HG02884 (cell line): Measurements from ENCODE around the gene ZNF524.
A peak's percentile ranks its signal among the peaks of the same experiment; 100 is the strongest.
"Not testable (repeated sequence)": the region's sequence is repeated elsewhere in the genome, so short reads cannot be mapped to it uniquely, and the experiment has no call there.

ENCODE experiments used
- ATAC-seq: cut with Tn5 transposase; IDR thresholded peaks from one replicate; pipeline ENCODE4 v1.9.1; 2021; ENCODE audit warnings: mild to moderate bottlenecking, moderate library complexity; ENCODE audit not compliant: unreplicated experiment

ZNF524 gene

GRCh38 chr19:55581145-55581822 is 18.8 kb upstream of the ZNF524 start:
- ATAC-seq = no peak

DNA sequence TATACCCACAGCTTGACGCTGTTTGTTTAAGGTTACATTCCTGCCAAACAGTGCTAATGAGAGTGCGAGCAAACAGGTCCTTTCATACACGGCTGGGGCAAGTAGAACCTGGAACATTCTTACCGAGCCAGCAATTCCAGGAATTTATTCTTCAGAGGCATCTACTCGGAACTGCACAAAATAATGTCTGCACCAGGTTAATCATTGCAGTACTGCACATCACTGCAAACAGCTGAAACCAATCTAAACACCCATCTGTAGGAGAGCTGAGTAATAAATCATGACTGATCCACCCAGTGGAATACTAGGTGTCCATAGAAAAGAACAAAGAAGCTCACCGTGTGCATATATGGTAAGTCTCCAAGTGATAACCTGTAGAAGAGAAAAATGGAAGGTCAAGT is 18.3 kb upstream of the ZNF524 start:
- ATAC-seq = no peak

GRCh38 chr19:55582284-55582683 is 17.8 kb upstream of the ZNF524 start:
- ATAC-seq = not testable (repeated sequence)

DNA sequence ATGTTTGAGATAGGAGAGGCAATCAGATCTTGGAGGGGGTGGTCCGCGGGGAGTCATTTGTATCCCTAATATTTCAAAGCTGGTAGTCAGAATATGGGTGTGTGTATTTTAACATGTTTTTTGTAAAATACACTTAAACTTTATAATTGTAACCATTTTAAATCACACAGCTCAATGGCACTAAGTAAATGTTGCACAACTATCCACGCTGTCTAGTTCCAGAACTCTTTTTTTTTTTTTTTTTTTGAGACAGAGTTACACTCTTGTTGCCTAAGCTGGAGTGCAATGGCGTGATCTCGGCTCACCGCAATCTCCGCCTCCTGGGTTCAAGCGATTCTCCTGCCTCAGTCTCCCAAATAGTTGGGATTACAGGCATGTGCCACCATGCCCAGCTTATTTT is 16.2 kb upstream of the ZNF524 start:
- not testable (repeated sequence) for ATAC-seq

- no peak for ATAC-seq
Observed at GRCh38 chr19:55584871-55585270, 15.2 kb upstream of the ZNF524 start.

DNA sequence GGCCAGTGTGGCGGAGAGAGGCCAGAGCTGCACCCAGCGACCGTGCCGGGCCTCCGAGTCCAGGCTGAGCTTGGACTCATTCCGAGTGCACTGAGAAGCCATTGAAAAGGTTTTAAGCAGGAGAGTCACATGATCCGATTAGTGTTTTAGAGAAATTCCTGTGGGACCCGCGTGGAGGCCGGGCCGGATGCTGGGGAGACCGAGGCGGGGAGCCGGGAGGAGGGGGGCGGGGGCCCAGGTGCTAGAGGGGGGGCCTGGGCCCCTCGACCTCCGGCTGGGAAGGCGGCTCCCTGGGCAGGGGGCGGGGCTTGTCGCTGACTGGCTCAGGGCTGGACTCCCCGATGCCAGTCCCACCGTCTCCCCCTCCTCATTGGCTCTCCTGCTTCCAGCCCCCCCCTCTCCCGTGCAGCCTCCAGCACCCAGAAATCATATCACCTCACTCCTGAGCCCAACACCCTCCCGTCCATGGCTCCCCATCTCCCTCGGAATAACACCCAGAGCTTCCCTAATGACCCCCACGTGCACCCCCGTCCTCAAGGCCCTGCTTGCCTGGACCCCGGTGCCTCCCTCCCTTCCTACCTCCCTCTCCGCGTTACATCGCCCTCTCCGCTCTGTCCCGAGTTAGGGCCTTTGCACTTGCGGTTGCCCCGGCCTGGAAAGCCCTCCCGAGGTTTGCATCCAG is 14.3 kb upstream of the ZNF524 start:
- ATAC-seq = no peak

DNA sequence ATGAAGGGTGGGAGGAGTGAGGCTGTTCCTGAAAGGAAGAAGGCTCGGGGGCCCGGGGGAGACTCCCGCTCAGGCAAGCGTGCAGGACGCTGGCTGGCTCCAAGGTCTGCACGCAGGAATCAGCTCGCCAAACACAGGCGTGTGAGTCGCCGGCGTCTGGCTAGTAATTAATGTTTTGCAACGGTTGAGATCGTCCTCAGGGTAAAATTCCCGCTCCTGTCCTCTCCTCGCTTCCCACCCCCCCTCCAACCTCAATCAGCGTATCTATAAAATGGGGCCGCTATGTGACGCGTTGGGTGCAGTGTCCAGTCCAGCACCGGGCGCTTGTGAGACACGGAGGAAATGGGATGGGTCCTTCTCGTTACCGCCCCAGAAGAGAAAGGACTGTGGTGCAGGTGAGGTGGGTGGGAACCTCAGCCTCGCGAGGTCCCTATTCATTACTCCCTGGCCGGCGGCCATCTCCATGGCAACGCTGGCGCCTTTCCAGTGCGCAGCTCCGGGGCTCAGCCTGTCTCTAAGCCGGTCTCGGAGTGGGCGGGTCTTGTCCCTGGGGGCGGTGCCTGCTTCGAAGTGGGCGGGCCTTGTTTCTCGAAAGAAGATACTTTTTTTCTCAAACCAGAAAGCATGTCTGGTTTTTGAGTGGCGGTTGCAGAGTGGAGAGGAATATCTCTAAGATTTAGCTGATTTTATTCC is 13.0 kb upstream of the ZNF524 start:
- peak; percentile 72 for ATAC-seq

- ATAC-seq = no peak
Observed at GRCh38 chr19:55588738-55589137, 11.3 kb upstream of the ZNF524 start.

DNA sequence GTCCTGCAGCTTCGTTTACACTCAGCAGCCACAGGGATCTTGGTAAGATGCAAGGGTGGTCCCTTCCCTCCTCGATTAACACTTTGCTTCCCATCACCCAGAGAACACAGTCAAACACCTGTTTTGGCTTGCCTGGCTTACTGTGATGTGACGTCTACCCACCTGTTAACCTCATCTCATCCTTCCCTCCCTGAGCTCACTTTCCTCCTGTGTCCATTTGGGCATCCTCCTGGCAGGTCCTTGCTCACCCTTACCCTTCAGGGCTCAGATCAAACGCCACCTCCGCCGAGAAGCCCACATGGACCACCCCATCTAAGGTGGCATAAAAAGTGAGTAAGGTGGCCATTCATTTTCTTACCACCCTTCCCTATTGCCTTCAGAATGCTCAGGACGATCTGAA is 10.0 kb upstream of the ZNF524 start:
- no peak for ATAC-seq

DNA sequence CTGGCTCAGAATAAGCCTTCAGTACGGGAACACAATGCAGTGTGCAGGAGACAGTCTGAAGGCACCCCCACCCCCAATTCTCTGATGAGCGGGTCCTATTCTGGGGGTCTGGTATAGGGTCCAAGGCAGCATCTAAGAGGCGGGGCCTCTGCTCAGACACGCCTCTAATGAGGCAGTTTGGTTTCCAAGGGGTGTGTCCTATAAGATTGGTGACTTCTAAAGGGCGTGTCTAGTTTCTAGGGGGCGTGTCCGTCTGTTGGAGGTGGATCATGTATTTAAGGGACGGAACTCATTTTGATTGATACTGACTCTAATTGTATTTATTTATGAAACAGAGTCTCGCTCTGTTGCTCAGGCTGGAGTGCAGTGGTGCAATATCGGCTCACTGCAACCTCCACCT is 9.5 kb upstream of the ZNF524 start:
- ATAC-seq = no peak

DNA sequence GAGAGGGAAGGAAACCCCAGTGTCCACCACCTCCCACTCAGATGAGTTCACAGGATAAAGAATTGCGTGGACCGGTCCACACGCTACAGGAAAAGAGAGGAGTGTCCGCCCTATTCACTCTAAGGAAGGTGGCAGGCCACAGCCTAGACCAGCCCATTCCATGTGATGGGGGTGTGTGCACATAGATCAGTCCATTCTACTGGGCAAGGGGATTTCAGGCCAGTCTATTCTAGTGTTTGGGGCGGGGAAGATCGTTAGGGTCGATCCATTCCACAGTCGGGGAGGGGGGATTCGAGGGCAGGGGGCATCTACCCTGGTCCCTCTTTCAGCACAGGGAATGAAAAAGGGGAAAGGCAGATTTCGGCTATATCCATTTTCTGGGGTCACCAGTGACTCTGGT is 8.5 kb upstream of the ZNF524 start:
- ATAC-seq = no peak

GRCh38 chr19:55592391-55593090 is 7.5 kb upstream of the ZNF524 start:
- ATAC-seq = no peak

- no peak for ATAC-seq
Observed at GRCh38 chr19:55593096-55593772, 6.9 kb upstream of the ZNF524 start.

GRCh38 chr19:55594996-55595545 is 5.0 kb upstream of the ZNF524 start:
- ATAC-seq = no peak

GRCh38 chr19:55596304-55596703 is 3.8 kb upstream of the ZNF524 start:
- ATAC-seq = no peak

- ATAC-seq = no peak
Observed at GRCh38 chr19:55597501-55597921, 2.6 kb upstream of the ZNF524 start.

- no peak for ATAC-seq
Observed at GRCh38 chr19:55598034-55598433, 2.1 kb upstream of the ZNF524 start.

DNA sequence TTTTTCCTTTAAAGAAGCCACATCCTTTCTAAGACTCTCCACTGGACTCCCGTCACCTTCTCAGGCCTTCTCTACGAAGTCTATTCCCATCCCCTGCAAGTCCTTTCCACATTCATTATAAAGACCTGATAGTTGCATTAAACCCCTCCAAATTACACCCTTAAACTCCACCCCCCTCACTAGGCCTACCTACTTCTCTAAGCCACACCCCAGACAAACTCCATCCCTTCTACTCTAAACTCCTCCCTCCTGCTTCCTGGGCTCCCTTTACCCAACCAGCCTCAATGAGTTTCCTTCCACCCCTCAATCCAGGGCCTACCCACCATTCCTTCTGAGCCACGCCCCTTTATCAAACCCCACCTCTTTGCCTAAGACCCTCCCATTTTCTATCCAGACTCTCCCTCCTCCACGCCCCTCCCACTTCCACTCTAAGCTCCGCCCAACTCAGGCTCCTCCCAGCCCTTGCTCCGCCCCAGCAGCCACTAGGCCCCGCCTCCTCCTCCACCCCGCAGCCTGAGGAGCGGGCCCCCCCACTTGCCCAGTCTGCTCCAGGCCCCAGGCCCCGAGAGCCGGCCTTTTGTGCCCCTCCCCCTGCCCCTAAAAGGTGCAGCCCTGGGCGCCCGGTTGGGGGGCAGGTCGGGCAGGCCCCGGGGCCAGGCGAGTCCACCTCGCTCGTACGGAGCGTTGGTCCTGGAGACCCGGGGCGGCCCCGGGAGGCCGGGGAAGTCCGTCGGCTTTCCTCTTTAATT is 1.2 kb upstream of the ZNF524 start:
- peak; percentile 39 for ATAC-seq

DNA sequence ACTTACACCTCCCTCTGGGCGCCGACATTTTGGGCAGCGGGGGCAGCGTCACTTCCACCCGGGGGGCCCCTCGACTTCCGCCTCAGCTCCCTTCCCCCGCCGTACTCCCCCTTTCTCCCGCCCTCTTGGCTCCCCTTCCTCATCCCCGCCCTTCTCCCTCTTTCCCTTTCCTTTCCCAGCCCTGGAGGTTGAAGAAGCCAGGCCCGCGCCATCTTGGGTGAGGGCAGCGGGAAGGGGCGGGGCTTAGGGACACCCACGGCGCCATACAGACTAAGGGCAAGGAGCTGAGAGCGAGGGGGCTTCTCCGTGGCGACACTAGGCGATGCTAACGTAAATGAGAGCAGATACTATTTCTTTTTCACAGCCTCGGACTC is 633 bp upstream of the ZNF524 start, which contains the start of gene FIZ1:
Gene FIZ1 (minus strand): TSS at position 50 of the 374 bp plus-strand sequence. CDS start 1,652 bp downstream, outside the sequence.
- ATAC-seq = peak; percentile 39

- no peak for ATAC-seq
Observed at GRCh38 chr19:55600662-55601028, 557 bp downstream of the ZNF524 start.
